ENCODE data around the gene ACOT11.

The ACOT11 gene

GRCh38 chr1:54538538-54538937 is 9.5 kb upstream of the ACOT11 start:
- DNase-seq = no peak

GRCh38 chr1:54540582-54541295 is 7.3 kb upstream of the ACOT11 start:
- DNase-seq = no peak

GRCh38 chr1:54542120-54542961 is 5.7 kb upstream of the ACOT11 start:
- DNase-seq = peak; percentile 20 to 26 (median 24)

- no peak for DNase-seq
These were observed 5.0 kb upstream of the ACOT11 start for GRCh38 chr1:54542962-54543539.

GRCh38 chr1:54543729-54544496 is 4.1 kb upstream of the ACOT11 start:
- DNase-seq = no peak

GRCh38 chr1:54545916-54546635 is 2.0 kb upstream of the ACOT11 start:
- DNase-seq = no peak

- DNase-seq = no peak
These were observed 1.2 kb upstream of the ACOT11 start for GRCh38 chr1:54546651-54547401.

GRCh38 chr1:54548389-54549044 is 489 bp downstream of the ACOT11 start:
- no peak for DNase-seq

GRCh38 chr1:54549181-54549924 is 1.3 kb downstream of the ACOT11 start:
- DNase-seq = no peak

GRCh38 chr1:54551891-54552290 is 3.9 kb downstream of the ACOT11 start:
- no peak for DNase-seq

GRCh38 chr1:54553602-54554313 is 5.7 kb downstream of the ACOT11 start:
- no peak for DNase-seq

GRCh38 chr1:54556110-54556509 is 8.1 kb downstream of the ACOT11 start:
- DNase-seq = no peak

- DNase-seq = no peak
These were observed 9.8 kb downstream of the ACOT11 start for GRCh38 chr1:54557671-54558355.

GRCh38 chr1:54558434-54559030 is 10.5 kb downstream of the ACOT11 start:
- DNase-seq = no peak

GRCh38 chr1:54559111-54559548 is 11.1 kb downstream of the ACOT11 start:
- DNase-seq = no peak

- no peak for DNase-seq
These were observed 11.8 kb downstream of the ACOT11 start for GRCh38 chr1:54559771-54560231.

GRCh38 chr1:54564312-54565112 is 16.5 kb downstream of the ACOT11 start:
- DNase-seq = no peak

- DNase-seq = no peak
These were observed 17.1 kb downstream of the ACOT11 start for GRCh38 chr1:54565113-54565501.

All from activated CD4-positive, CD25-positive, alpha-beta regulatory T cell (primary cell).